Natural killer cell (primary cell): ENCODE results near the gene RASGEF1B. TPM values are rescaled to one million over a fixed set of nuclear protein-coding genes. Genes with fewer than 3 reads are reported as not detected.

Experiments used
- ATAC-seq, 3 donors: fragments of 150-1000 bp in 2 of 3; fragments of 200-7000 bp in 1 of 3; cut with Tn5 transposase; 1 replicate in 1 of 3; 2 replicates in 2 of 3; pipeline ENCODE4 v1.10.0; 2021; ENCODE audit warnings: mild to moderate bottlenecking in 2 of 3, moderate library complexity in 2 of 3
- DNase-seq, 2 donors: peaks; one replicate each; pipeline versions ENCODE4 v3.0.0 to v3.0.0-alpha.2; 2013 to 2021; ENCODE audit warnings: mixed read lengths in 1 of 2
- H3K27ac ChIP-seq: one replicate; pipeline ENCODE4 v1.5.1; 2013; ENCODE audit warnings: mild to moderate bottlenecking, low read length
- H3K27me3 ChIP-seq: one replicate; pipeline ENCODE4 v1.6.1; 2013; ENCODE audit warnings: low read length; ENCODE audit not compliant: control insufficient read depth, insufficient read depth
- H3K36me3 ChIP-seq: one replicate; pipeline ENCODE4 v1.6.1; 2013; ENCODE audit warnings: low read length; ENCODE audit not compliant: control insufficient read depth, insufficient read depth
- H3K4me1 ChIP-seq: one replicate; pipeline ENCODE4 v1.6.1; 2013; ENCODE audit warnings: low read length; ENCODE audit not compliant: control insufficient read depth, insufficient read depth
- H3K4me3 ChIP-seq: one replicate; pipeline ENCODE4 v1.5.1; 2013; ENCODE audit warnings: low read length
- H3K9me3 ChIP-seq: one replicate; pipeline ENCODE4 v1.6.1; 2013; ENCODE audit warnings: low read length; ENCODE audit not compliant: control insufficient read depth, insufficient read depth
- H3K27ac Mint-ChIP-seq, 2 donors: one replicate each; pipeline ENCODE4 v1.8.0; 2022; ENCODE audit warnings: mild to moderate bottlenecking in 2 of 2, mixed read lengths in 2 of 2, moderate library complexity in 1 of 2
- H3K27me3 Mint-ChIP-seq, 2 donors: one replicate each; pipeline ENCODE4 v1.8.0; 2022; ENCODE audit warnings: low read depth in 2 of 2, mixed read lengths in 2 of 2
- H3K36me3 Mint-ChIP-seq: one replicate; pipeline ENCODE4 v1.8.0; 2022; ENCODE audit warnings: mixed read lengths
- H3K4me1 Mint-ChIP-seq, 2 donors: one replicate each; pipeline ENCODE4 v1.8.0; 2022; ENCODE audit warnings: mixed read lengths in 2 of 2
- H3K4me3 Mint-ChIP-seq: one replicate; pipeline ENCODE4 v1.8.0; 2022; ENCODE audit warnings: mild to moderate bottlenecking, moderate library complexity, mixed read lengths
- H3K9me3 Mint-ChIP-seq, 2 donors: one replicate each; pipeline ENCODE4 v1.8.0; 2022; ENCODE audit warnings: mixed read lengths in 2 of 2
- CTCF ChIP-seq: fragments of 200-600 bp; IDR thresholded peaks from one replicate; pipeline ENCODE4 v1.8.0; 2022; ENCODE audit warnings: antibody characterized with exemption
- WGBS: methylation state at CpG from one replicate; pipeline ENCODE4 v1.1.7; 2013; ENCODE audit warnings: missing lambda C conversion rate; ENCODE audit not compliant: insufficient coverage; 5-methylcytosine and 5-hydroxymethylcytosine counted together
- intact Hi-C: fragments of 100-400 bp; cut with micrococcal nuclease; formaldehyde crosslinking; loops from one replicate; pipeline ENCODE4 v1.14.2; 2022
- total RNA-seq, 4 donors: library from RNA; stranded (reverse); fragments of 120-200 nt in 1 of 4; gene quantifications; one replicate each; pipeline versions ENCODE4 v1.2.3 to v1.2.4, GENCODE V29; 2013 to 2022

RASGEF1B gene
- total RNA-seq, 3 donors from 2014 or later (not counting 1 experiment from before 2014, with no cell fraction given) = 42.9 to 106 (median 90.8) TPM

DNA sequence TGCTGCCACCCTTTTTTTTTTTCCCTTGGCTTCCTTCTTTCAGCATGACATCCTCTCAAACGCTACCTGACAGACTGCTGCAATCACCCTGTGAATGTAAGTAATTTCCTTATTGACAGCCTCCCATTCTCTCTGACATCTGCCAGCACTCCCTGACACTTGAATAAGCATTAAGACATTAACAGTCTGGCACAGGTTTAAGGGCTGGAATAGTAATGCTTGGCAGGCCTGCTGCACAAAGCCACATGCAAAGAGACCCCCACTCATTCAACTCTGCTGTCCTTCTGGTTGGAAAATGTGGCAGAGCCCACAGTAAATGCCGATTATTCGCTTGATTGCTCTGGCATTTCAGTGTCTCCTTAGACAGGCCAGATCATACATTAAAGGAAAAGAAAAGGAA, 28.1 kb upstream of the RASGEF1B start:
- peaks cover 10 to 18% of the 10 kb centered on the region in 2 donors for H3K4me1 Mint-ChIP-seq
- DNase-seq = no peak
- no peaks in the 10 kb centered on the region for H3K27me3 ChIP-seq
- no peak overlapping the region for H3K4me3 ChIP-seq
- no peak for TF ChIP-seq CTCF
- H3K36me3 ChIP-seq = no peaks in the 10 kb centered on the region
- intact Hi-C loops = loop anchor here (10.0 kb wide), 2 partner anchors 925 to 1405 kb away; partner anchors contain the start of gene THAP9
- no peak overlapping the region for H3K27ac Mint-ChIP-seq
- no peaks in the 10 kb centered on the region for H3K36me3 Mint-ChIP-seq
- no peak for ATAC-seq
- no peaks in the 10 kb centered on the region for H3K9me3 ChIP-seq
- H3K9me3 Mint-ChIP-seq = no peaks in the 10 kb centered on the region
- H3K4me1 ChIP-seq = peaks cover 6% of the 10 kb centered on the region
- H3K27me3 Mint-ChIP-seq = no peaks in the 10 kb centered on the region
- H3K4me3 Mint-ChIP-seq = no peak overlapping the region
- WGBS = 70% methylated on average over 3 of the region's 3 CpGs
- no peak overlapping the region for H3K27ac ChIP-seq

DNA sequence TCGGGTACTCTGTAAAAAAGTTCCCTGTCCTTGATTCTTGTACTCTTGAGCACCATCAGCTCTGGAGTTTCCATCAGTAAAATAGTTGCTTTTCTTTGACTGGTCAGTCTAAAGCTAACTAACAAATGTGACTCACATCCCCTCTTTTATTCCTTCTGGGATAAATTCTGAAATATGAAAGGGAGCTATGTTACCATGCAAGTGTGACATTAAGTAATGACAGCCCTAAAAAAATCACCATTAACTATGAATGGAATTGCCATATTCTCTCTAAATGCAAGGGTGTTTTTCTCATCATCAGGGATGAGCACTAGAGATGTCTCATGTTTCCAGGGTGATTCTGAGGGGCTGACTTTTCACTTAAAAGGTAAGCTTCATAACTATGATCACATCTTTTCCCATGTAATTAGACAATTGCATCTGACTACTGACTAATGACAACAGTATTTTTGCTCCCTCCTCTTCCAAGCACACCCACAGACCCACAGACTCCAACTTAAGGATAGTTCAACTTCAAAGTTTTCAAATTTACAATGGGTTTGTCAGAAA, 26.9 kb upstream of the RASGEF1B start:
- Mint-ChIP-seq H3K4me3 (no peak overlapping the region), H3K4me1 (peaks cover 16 to 18% of the 10 kb centered on the region in 2 donors), H3K27ac (no peak overlapping the region), H3K9me3 (no peaks in the 10 kb centered on the region), H3K36me3 (no peaks in the 10 kb centered on the region), H3K27me3 (no peaks in the 10 kb centered on the region)
- peaks cover 6% of the 10 kb centered on the region for H3K4me1 ChIP-seq
- intact Hi-C loops = loop anchor here (10.0 kb wide), 2 partner anchors 926 to 1406 kb away; partner anchors contain the start of gene THAP9
- no peak for TF ChIP-seq CTCF
- no peaks in the 10 kb centered on the region for H3K36me3 ChIP-seq
- H3K27me3 ChIP-seq = no peaks in the 10 kb centered on the region
- no peak overlapping the region for H3K4me3 ChIP-seq
- ATAC-seq (no peak), DNase-seq (no peak)
- WGBS = 96% methylated on average over 1 of the region's 1 CpG
- no peaks in the 10 kb centered on the region for H3K9me3 ChIP-seq
- no peak overlapping the region for H3K27ac ChIP-seq

DNA sequence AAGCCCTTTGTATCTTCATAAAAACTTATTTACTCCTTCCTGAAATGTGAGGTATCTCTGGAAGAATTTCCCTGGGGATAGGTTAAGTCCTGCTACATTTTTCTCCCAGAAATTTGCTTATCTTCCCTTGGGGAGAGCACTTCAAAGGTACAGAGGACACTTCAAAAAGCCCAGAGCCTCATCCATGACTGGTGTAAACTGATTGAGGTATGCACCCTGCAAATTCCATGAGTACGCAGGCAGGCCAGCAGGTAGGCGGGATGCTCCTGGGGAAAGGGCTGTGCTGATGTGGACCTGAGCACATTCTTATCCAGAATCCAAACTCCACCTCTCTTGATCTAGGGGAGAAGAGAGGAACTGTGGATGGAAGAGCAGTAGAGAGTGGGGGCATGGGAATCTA, 26.3 kb upstream of the RASGEF1B start:
- WGBS = 100% methylated on average over 1 of the region's 2 CpGs
- no peaks in the 10 kb centered on the region for H3K9me3 ChIP-seq
- H3K4me1 ChIP-seq = peaks cover 9% of the 10 kb centered on the region
- no peak overlapping the region for H3K27ac Mint-ChIP-seq
- H3K27me3 ChIP-seq = no peaks in the 10 kb centered on the region
- H3K36me3 Mint-ChIP-seq = no peaks in the 10 kb centered on the region
- DNase-seq (no peak), ATAC-seq (no peak)
- no peak overlapping the region for H3K4me3 Mint-ChIP-seq
- no peak overlapping the region for H3K4me3 ChIP-seq
- no peaks in the 10 kb centered on the region for H3K9me3 Mint-ChIP-seq
- no peak for TF ChIP-seq CTCF
- H3K36me3 ChIP-seq = no peaks in the 10 kb centered on the region
- H3K27ac ChIP-seq = no peak overlapping the region
- peaks cover 19 to 23% of the 10 kb centered on the region in 2 donors for H3K4me1 Mint-ChIP-seq
- intact Hi-C loops = loop anchor here (10.0 kb wide), 2 partner anchors 927 to 1407 kb away; partner anchors contain the start of gene THAP9
- no peaks in the 10 kb centered on the region for H3K27me3 Mint-ChIP-seq

DNA sequence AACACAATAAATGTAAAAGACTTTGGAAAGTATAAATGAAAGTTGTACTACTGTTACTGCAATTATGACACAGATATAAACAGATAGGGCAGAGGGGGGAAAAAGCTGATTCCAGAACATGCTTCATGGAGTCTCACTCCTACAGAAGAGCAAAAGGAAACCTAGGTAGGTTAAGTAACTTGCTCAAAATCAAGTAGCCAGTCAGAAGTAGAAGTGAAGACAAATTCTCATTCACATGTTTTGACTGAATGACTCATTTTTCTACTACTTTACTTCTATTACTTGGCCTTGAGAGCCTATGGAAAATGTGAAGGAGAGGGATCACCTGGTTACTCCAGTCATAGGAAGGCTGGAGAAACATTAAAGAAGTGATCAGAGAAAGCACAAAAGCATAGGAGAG, 23.6 kb upstream of the RASGEF1B start:
- no peak overlapping the region for H3K4me3 Mint-ChIP-seq
- peaks cover 5% of the 10 kb centered on the region for H3K9me3 ChIP-seq
- ATAC-seq (no peak), DNase-seq (no peak)
- no peak overlapping the region for H3K4me3 ChIP-seq
- H3K27me3 ChIP-seq = no peaks in the 10 kb centered on the region
- no peaks in the 10 kb centered on the region for H3K36me3 ChIP-seq
- H3K9me3 Mint-ChIP-seq = peaks cover 3 to 4% of the 10 kb centered on the region in 2 donors
- H3K27me3 Mint-ChIP-seq = no peaks in the 10 kb centered on the region
- peaks cover 40 to 49% of the 10 kb centered on the region in 2 donors for H3K4me1 Mint-ChIP-seq
- peaks cover 17% of the 10 kb centered on the region for H3K4me1 ChIP-seq
- TF ChIP-seq CTCF = no peak
- H3K36me3 Mint-ChIP-seq = no peaks in the 10 kb centered on the region
- peak overlapping the region; percentile 22 to 46 for H3K27ac Mint-ChIP-seq
- intact Hi-C loops = loop anchor here (10.0 kb wide), 2 partner anchors 929 to 1409 kb away; partner anchors contain the start of gene THAP9
- no peak overlapping the region for H3K27ac ChIP-seq
